HCT116 (cell line): ENCODE data around the gene SLC25A19. TPM values are rescaled to one million over a fixed set of nuclear protein-coding genes. Genes with fewer than 3 reads are reported as not detected.

Source experiments
- ATAC-seq: fragments of 200-7000 bp; cut with Tn5 transposase; 2 replicates; pipeline ENCODE4 v1.9.1; 2020; ENCODE audit warnings: mild to moderate bottlenecking, moderate library complexity
- BruUV-seq: library from RNA; stranded (reverse); fragments of 400-500 nt; replicated peaks from 2 replicates; lab custom pipeline; 2021; lab: Mats Ljungman, UMichigan
- CTCF ChIA-PET: fragments of 300-600 bp; sonication (Branson Sonifier 250); formaldehyde crosslinking; loops from one replicate; lab custom pipeline; 2021; ENCODE audit warnings: antibody characterized with exemption; lab: Charles Lee
- POLR2A ChIA-PET: fragments of 300-600, 350-600 bp; sonication (Branson Sonifier 250); formaldehyde crosslinking; loops from one replicate; lab custom pipeline; 2021; ENCODE audit warnings: antibody characterized with exemption; lab: Charles Lee
- RAD21 ChIA-PET, 2 experiments: fragments of 300-600 bp; sonication (Branson Sonifier 250); formaldehyde crosslinking; loops; one replicate each; lab custom pipeline; 2023; ENCODE audit warnings: low total read pairs in 2 of 2; ENCODE audit not compliant: uncharacterized antibody in 2 of 2, unreplicated experiment in 2 of 2, low non-redundant PET in 1 of 2; lab: Charles Lee
- DNase-seq: peaks from one replicate; pipeline ENCODE4 v3.0.0-alpha.2; 2010; ENCODE audit warnings: low read depth, low spot score
- H2AFZ ChIP-seq: fragments of 200-600 bp; shearing (Covaris generic), sonication (generic); 2 replicates; pipeline ENCODE4 v1.6.1; 2017; ENCODE audit warnings: low read depth, mixed run types, mixed read lengths, antibody characterized with exemption, low read length; ENCODE audit not compliant: poor library complexity, severe bottlenecking
- H3K27ac ChIP-seq: 2 replicates; pipeline ENCODE4 v1.5.1; 2012; ENCODE audit warnings: low read depth, low read length
- H3K27me3 ChIP-seq: fragments of 200-600 bp; sonication (generic); 2 replicates; pipeline ENCODE4 v1.6.1; 2016; ENCODE audit warnings: mixed run types, low read length, mixed read lengths; ENCODE audit not compliant: insufficient read depth
- H3K36me3 ChIP-seq, 2 experiments: fragments of 200-500 bp in 1 of 2; fragments of 200-600 bp in 1 of 2; sonication (Bioruptor generic) in 1 of 2; sonication (generic) in 1 of 2; 2 replicates each; pipeline versions ENCODE4 v1.5.1 to v1.6.1; 2014 to 2016; ENCODE audit warnings: low read length in 2 of 2, inconsistent platforms in 1 of 2, mixed read lengths in 1 of 2, mixed run types in 1 of 2; ENCODE audit not compliant: insufficient read depth in 2 of 2, control insufficient read depth in 1 of 2
- H3K4me1 ChIP-seq, 2 experiments: fragments of 200-600 bp in 1 of 2; sonication (generic) in 1 of 2; 2 replicates each; pipeline versions ENCODE4 v1.5.1 to v1.6.1; 2012 to 2017; ENCODE audit warnings: low read length in 2 of 2, inconsistent platforms in 1 of 2, mild to moderate bottlenecking in 1 of 2, mixed read lengths in 1 of 2, mixed run types in 1 of 2, moderate library complexity in 1 of 2; ENCODE audit not compliant: insufficient read depth in 2 of 2, control insufficient read depth in 1 of 2
- H3K4me2 ChIP-seq: fragments of 200-600 bp; sonication (generic); 2 replicates; pipeline ENCODE4 v1.6.1; 2017; ENCODE audit warnings: mixed run types, low read length, mixed read lengths
- H3K4me3 ChIP-seq, 2 experiments: fragments of 200-600 bp in 1 of 2; sonication (generic) in 1 of 2; replicated peaks in 1 of 2; 2 replicates each; pipeline ENCODE4 v1.5.1; 2011 to 2016; ENCODE audit warnings: low read length in 2 of 2, control low read depth in 1 of 2, low read depth in 1 of 2, mild to moderate bottlenecking in 1 of 2, mixed read lengths in 1 of 2, mixed run types in 1 of 2
- H3K79me2 ChIP-seq: fragments of 200-600 bp; sonication (generic); 2 replicates; pipeline ENCODE4 v1.6.1; 2017; ENCODE audit warnings: mild to moderate bottlenecking, mixed run types, low read length, moderate library complexity, mixed read lengths; ENCODE audit not compliant: insufficient read depth
- H3K9ac ChIP-seq: fragments of 200-600 bp; sonication (generic); 2 replicates; pipeline ENCODE4 v1.6.1; 2016; ENCODE audit warnings: low read length, mixed read lengths
- H3K9me2 ChIP-seq: fragments of 200-600 bp; sonication (generic), shearing (Covaris generic); 2 replicates; pipeline ENCODE4 v1.6.1; 2017; ENCODE audit warnings: mixed run types, mild to moderate bottlenecking, moderate library complexity; ENCODE audit not compliant: insufficient read depth
- H3K9me3 ChIP-seq, 2 experiments: fragments of 200-500 bp in 1 of 2; fragments of 200-600 bp in 1 of 2; sonication (Bioruptor generic) in 1 of 2; sonication (generic) in 1 of 2; 2 replicates each; pipeline ENCODE4 v1.6.1; 2014 to 2017; ENCODE audit warnings: low read length in 2 of 2, mixed read lengths in 2 of 2, inconsistent platforms in 1 of 2, low read depth in 1 of 2, mild to moderate bottlenecking in 1 of 2, mixed run types in 1 of 2, moderate library complexity in 1 of 2; ENCODE audit not compliant: control insufficient read depth in 1 of 2, insufficient read depth in 1 of 2
- H4K20me1 ChIP-seq: fragments of 200-600 bp; sonication (generic), shearing (Covaris generic); 2 replicates; pipeline ENCODE4 v1.6.1; 2017; ENCODE audit warnings: mixed run types, mild to moderate bottlenecking, moderate library complexity; ENCODE audit not compliant: insufficient read depth
- ATF3 ChIP-seq: IDR thresholded peaks from 2 replicates; pipeline ENCODE4 v1.6.1; 2012
- CBX3 ChIP-seq: IDR thresholded peaks from 2 replicates; pipeline ENCODE4 v1.6.1; 2012; ENCODE audit warnings: low read depth
- EGR1 ChIP-seq: IDR thresholded peaks from 2 replicates; pipeline ENCODE4 v1.6.1; 2012; ENCODE audit warnings: low read depth
- EZH2 ChIP-seq: fragments of 200-600 bp; sonication (generic); IDR thresholded peaks from 2 replicates; pipeline ENCODE4 v1.6.1; 2017; ENCODE audit warnings: antibody characterized with exemption, mixed run types
- EZH2phosphoT487 ChIP-seq: fragments of 200-600 bp; IDR thresholded peaks from 2 replicates; pipeline ENCODE4 v1.6.1; 2018; ENCODE audit warnings: antibody characterized with exemption, borderline replicate concordance
- JUND ChIP-seq: IDR thresholded peaks from 2 replicates; pipeline ENCODE4 v1.6.1; 2012
- RAD21 ChIP-seq: IDR thresholded peaks from 2 replicates; pipeline ENCODE4 v1.6.1; 2012; ENCODE audit warnings: low read depth, mild to moderate bottlenecking
- SIN3A ChIP-seq: IDR thresholded peaks from 2 replicates; pipeline ENCODE4 v1.6.1; 2012; ENCODE audit warnings: low read depth
- TCF7L2 ChIP-seq: IDR thresholded peaks from 2 replicates; pipeline ENCODE4 v1.7.0; 2011; ENCODE audit warnings: borderline replicate concordance, inconsistent platforms; ENCODE audit not compliant: insufficient read depth, insufficient read length; ENCODE audit errors: extremely low read depth
- ZFX ChIP-seq: fragments of 450-650 bp; IDR thresholded peaks from 2 replicates; pipeline ENCODE4 v1.6.1; 2017
- ZNF274 ChIP-seq: fragments of 200-500 bp; sonication (Bioruptor generic); IDR thresholded peaks from 2 replicates; pipeline ENCODE4 v1.6.1; 2014; ENCODE audit warnings: mild to moderate bottlenecking, low read depth, low read length, inconsistent platforms
- intact Hi-C: fragments of 100-400 bp; cut with micrococcal nuclease; formaldehyde crosslinking; loops from 2 replicates; pipeline ENCODE4 v1.10.0; 2022
- total RNA-seq: library from RNA; stranded (reverse); gene quantifications from one replicate; pipeline ENCODE4 v1.2.1, GENCODE V29; 2021; ENCODE audit not compliant: unreplicated experiment
- TF ChIP-seq, protein P1 (sequence below): IDR thresholded peaks from 2 replicates; pipeline ENCODE4 v1.6.1; 2011; ENCODE audit warnings: mild to moderate bottlenecking, low read length, moderate library complexity; ENCODE audit not compliant: insufficient replicate concordance; ENCODE audit errors: extremely low read depth
- TF ChIP-seq, protein P2 (sequence below): IDR thresholded peaks from 2 replicates; pipeline ENCODE4 v1.6.1; 2012; ENCODE audit warnings: low read depth

Gene SLC25A19
- total RNA-seq, 1 experiment from 2014 or later, result 38.7 TPM

- Histone ChIP-seq H3K36me3 (peaks cover 10 to 20% of the 10 kb centered on the region in 2 experiments; a peak in 3 of 4 replicates), H3K4me2 (peak overlapping the region; percentile 36), H3K27me3 (no peaks in the 10 kb centered on the region), H4K20me1 (no peaks in the 10 kb centered on the region), H3K79me2 (peaks cover 54% of the 10 kb centered on the region), H3K4me1 (peaks cover 6 to 33% of the 10 kb centered on the region in 2 experiments; a peak in 3 of 4 replicates), H3K9me2 (no peaks in the 10 kb centered on the region), H2AFZ (no peak overlapping the region), H3K9me3 (no peaks in the 10 kb centered on the region), H3K4me3 (no peak overlapping the region), H3K27ac (no peak overlapping the region), H3K9ac (0 out of 2 replicates have a peak overlapping the region, but pooled peaks have one; percentile 19)
- BruUV-seq, result no TSS peak
- TF ChIP-seq EGR1 (peak; percentile 60; the same call in 1 of the 2 replicates), EZH2 (no peak)
- POLR2A ChIA-PET, result no interaction called here
- intact Hi-C loops, result no loop called here
- CTCF ChIA-PET, result interaction anchor here (1.5 to 2.6 kb wide), 3 partner anchors 10 to 21 kb away, joined by 4 to 12 read pairs (median 5); partner anchors contain the start of gene MIF4GD
- DNase-seq (no peak), ATAC-seq (peak; percentile 52; the same call in 1 of the 2 replicates)
- RAD21 ChIA-PET, result no interaction called here
These were observed 39.2 kb downstream of the SLC25A19 start for GRCh38 chr17:75250009-75250471.

DNA sequence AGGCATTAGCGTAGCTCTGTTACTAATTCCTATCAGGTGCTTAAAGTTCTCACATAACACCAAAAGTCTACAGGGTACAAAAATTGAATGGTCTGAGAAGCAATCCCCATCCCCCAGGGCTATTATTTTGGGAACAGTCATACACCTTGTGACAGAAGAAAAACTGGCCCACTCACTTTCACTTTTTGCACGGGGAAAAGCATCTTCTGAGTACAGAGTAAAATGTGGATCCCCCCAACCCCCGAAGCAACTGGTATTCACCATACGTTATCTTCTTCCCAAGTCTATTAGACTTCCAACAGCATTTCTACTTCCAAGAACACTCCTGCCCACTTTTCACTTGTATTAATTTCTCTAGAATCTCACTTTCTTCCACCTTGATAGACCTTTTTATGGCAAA is 39.7 kb downstream of the SLC25A19 start:
- Histone ChIP-seq H3K9me2 (no peaks in the 10 kb centered on the region), H3K9me3 (no peaks in the 10 kb centered on the region), H3K4me1 (peaks cover 6 to 33% of the 10 kb centered on the region in 2 experiments; a peak in 3 of 4 replicates), H3K4me2 (peak overlapping the region; percentile 36; the same call in 1 of the 2 replicates), H3K36me3 (peaks cover 14 to 24% of the 10 kb centered on the region in 2 experiments; a peak in 3 of 4 replicates), H3K27me3 (no peaks in the 10 kb centered on the region), H2AFZ (no peak overlapping the region), H3K27ac (no peak overlapping the region), H3K4me3 (no peak overlapping the region), H3K9ac (no peak overlapping the region), H3K79me2 (peaks cover 54% of the 10 kb centered on the region), H4K20me1 (no peaks in the 10 kb centered on the region)
- no TSS peak for BruUV-seq
- CTCF ChIA-PET, result interaction anchor here (1.5 to 2.6 kb wide), 3 partner anchors 9 to 21 kb away, joined by 4 to 12 read pairs (median 5); partner anchors contain the start of gene MIF4GD
- no peak for ATAC-seq
- TF ChIP-seq ZFX (no peak), SIN3A (no peak), RAD21 (no peak), TCF7L2 (no peak), EGR1 (no peak), EZH2phosphoT487 (no peak), JUND (no peak), CBX3 (no peak), ZNF274 (no peak), ATF3 (no peak)
- TF ChIP-seq, protein P1, sequence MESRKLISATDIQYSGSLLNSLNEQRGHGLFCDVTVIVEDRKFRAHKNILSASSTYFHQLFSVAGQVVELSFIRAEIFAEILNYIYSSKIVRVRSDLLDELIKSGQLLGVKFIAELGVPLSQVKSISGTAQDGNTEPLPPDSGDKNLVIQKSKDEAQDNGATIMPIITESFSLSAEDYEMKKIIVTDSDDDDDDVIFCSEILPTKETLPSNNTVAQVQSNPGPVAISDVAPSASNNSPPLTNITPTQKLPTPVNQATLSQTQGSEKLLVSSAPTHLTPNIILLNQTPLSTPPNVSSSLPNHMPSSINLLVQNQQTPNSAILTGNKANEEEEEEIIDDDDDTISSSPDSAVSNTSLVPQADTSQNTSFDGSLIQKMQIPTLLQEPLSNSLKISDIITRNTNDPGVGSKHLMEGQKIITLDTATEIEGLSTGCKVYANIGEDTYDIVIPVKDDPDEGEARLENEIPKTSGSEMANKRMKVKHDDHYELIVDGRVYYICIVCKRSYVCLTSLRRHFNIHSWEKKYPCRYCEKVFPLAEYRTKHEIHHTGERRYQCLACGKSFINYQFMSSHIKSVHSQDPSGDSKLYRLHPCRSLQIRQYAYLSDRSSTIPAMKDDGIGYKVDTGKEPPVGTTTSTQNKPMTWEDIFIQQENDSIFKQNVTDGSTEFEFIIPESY, result no peak
- TF ChIP-seq, protein P2, sequence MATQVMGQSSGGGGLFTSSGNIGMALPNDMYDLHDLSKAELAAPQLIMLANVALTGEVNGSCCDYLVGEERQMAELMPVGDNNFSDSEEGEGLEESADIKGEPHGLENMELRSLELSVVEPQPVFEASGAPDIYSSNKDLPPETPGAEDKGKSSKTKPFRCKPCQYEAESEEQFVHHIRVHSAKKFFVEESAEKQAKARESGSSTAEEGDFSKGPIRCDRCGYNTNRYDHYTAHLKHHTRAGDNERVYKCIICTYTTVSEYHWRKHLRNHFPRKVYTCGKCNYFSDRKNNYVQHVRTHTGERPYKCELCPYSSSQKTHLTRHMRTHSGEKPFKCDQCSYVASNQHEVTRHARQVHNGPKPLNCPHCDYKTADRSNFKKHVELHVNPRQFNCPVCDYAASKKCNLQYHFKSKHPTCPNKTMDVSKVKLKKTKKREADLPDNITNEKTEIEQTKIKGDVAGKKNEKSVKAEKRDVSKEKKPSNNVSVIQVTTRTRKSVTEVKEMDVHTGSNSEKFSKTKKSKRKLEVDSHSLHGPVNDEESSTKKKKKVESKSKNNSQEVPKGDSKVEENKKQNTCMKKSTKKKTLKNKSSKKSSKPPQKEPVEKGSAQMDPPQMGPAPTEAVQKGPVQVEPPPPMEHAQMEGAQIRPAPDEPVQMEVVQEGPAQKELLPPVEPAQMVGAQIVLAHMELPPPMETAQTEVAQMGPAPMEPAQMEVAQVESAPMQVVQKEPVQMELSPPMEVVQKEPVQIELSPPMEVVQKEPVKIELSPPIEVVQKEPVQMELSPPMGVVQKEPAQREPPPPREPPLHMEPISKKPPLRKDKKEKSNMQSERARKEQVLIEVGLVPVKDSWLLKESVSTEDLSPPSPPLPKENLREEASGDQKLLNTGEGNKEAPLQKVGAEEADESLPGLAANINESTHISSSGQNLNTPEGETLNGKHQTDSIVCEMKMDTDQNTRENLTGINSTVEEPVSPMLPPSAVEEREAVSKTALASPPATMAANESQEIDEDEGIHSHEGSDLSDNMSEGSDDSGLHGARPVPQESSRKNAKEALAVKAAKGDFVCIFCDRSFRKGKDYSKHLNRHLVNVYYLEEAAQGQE, result no peak
- intact Hi-C loops, result no loop called here
- POLR2A ChIA-PET, result no interaction called here
- no peak for DNase-seq
- RAD21 ChIA-PET, result no interaction called here
